ENCODE measurements around the gene POLR2H. TPM values are rescaled to one million over a fixed set of nuclear protein-coding genes. Genes with fewer than 3 reads are reported as not detected.

POLR2H gene
- total and polyA plus RNA-seq, 10 of the 15 experiments (the other 5 are each of a cell fraction or from before 2014, with no cell fraction given) = 74.2 to 357 (median 143) TPM

DNA sequence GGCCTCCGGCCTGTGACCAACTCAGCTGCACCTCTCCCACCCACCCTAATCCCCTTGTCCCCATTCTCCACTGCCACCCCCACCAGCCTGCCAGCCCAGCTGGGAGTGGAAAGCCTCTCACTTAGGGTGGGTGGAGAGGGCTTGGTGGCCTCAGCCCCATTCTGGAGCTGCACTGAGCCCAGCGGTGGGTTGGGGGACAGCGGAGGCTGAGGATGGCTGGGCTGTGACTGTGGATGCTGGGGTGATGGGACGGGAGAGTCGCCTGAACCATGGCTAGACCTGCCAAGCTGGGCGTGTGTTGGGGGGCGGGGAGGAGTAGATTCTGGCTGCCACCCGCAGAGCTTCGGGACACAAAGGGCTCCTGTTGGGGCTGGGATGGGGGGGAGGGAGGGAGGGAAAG, 1.9 kb upstream of the POLR2H start:
- DNase-seq (ENCODE audit: low read depth, low spot score) (no peak), FAIRE-seq (no peak), ATAC-seq (no peak)
- in situ Hi-C loops (cut with MboI) = no loop called here
- POLR2A ChIA-PET = no interaction called here
- Histone ChIP-seq H3K4me3 (no peak overlapping the region), H4K20me1 (ENCODE audit: control insufficient read depth, insufficient read depth) (no peaks in the 10 kb centered on the region), H2AFZ (ENCODE audit: control insufficient read depth, low read depth, low read length) (no peak overlapping the region), H3K27ac (ENCODE audit: control insufficient read depth, insufficient read depth) (no peak overlapping the region), H3K9ac (ENCODE audit: control insufficient read depth, insufficient read depth, low read length) (no peak overlapping the region), H3K4me2 (ENCODE audit: control insufficient read depth, insufficient read depth) (no peak overlapping the region), H3K79me2 (ENCODE audit: control insufficient read depth, insufficient read depth, low read length) (peaks cover 14% of the 10 kb centered on the region), H3K4me1 (ENCODE audit: control insufficient read depth, insufficient read depth, low read length) (peaks cover 8% of the 10 kb centered on the region), H3K27me3 (replicated peaks in 1 of 2; ENCODE audit: control insufficient read depth in 2 of 2, insufficient read depth in 2 of 2, low read length in 1 of 2) (no peaks in the 10 kb centered on the region; a peak in 1 of 4 replicates), H3K36me3 (ENCODE audit: control insufficient read depth in 2 of 2, insufficient read depth in 2 of 2, low read length in 1 of 2) (no peaks in the 10 kb centered on the region), H3K9me3 (replicated peaks; ENCODE audit: control insufficient read depth, insufficient read depth, low read length) (no peaks in the 10 kb centered on the region)
- CTCF ChIA-PET = interaction anchor here (1.6 to 2.9 kb wide), 2 partner anchors 12 to 155 kb away, joined by 5 to 10 read pairs; no protein-coding TSS in a partner anchor
- BruUV-seq (replicated peaks) = no TSS peak
- SMC1A ChIA-PET (ENCODE audit: uncharacterized antibody, unreplicated experiment) = no interaction called here
- intact Hi-C loops (cut with micrococcal nuclease; ENCODE audit: unreplicated experiment) = loop anchor here (5.0 kb wide), 1 partner anchor 42 kb away; no protein-coding TSS in a partner anchor
- WGBS (ENCODE audit: insufficient coverage, insufficient replicate concordance, low lambda C conversion rate, missing lambda C conversion rate) = 83% methylated on average over 5 of the region's 9 CpGs
- RAD21 ChIA-PET (ENCODE audit: unreplicated experiment) = no interaction called here
- TF ChIP-seq, protein P1, sequence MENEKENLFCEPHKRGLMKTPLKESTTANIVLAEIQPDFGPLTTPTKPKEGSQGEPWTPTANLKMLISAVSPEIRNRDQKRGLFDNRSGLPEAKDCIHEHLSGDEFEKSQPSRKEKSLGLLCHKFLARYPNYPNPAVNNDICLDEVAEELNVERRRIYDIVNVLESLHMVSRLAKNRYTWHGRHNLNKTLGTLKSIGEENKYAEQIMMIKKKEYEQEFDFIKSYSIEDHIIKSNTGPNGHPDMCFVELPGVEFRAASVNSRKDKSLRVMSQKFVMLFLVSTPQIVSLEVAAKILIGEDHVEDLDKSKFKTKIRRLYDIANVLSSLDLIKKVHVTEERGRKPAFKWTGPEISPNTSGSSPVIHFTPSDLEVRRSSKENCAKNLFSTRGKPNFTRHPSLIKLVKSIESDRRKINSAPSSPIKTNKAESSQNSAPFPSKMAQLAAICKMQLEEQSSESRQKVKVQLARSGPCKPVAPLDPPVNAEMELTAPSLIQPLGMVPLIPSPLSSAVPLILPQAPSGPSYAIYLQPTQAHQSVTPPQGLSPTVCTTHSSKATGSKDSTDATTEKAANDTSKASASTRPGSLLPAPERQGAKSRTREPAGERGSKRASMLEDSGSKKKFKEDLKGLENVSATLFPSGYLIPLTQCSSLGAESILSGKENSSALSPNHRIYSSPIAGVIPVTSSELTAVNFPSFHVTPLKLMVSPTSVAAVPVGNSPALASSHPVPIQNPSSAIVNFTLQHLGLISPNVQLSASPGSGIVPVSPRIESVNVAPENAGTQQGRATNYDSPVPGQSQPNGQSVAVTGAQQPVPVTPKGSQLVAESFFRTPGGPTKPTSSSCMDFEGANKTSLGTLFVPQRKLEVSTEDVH (IDR thresholded peaks at IDR 0.05; ENCODE audit: low read depth, partially characterized antibody) = no peak
- TF ChIP-seq SMAD1 (IDR thresholded peaks at IDR 0.05; ENCODE audit: low read depth, partially characterized antibody) (no peak), EP300 (IDR thresholded peaks at IDR 0.05; ENCODE audit: borderline replicate concordance in 1 of 2, control insufficient read depth in 1 of 2, low read depth in 2 of 2, low read length in 2 of 2) (no peak), FOS (IDR thresholded peaks at IDR 0.05; ENCODE audit: borderline replicate concordance, extremely low read depth, insufficient read length) (no peak), ETV6 (conservative IDR thresholded peaks at IDR 0.05 in 1 of 2, IDR thresholded peaks at IDR 0.05 in 1 of 2; ENCODE audit: borderline replicate concordance in 1 of 2, low read depth in 1 of 2) (no peak), ASH2L (IDR thresholded peaks at IDR 0.05; ENCODE audit: borderline replicate concordance, low read depth) (no peak), IKZF2 (IDR thresholded peaks at IDR 0.05) (no peak), MEF2A (IDR thresholded peaks at IDR 0.05; ENCODE audit: insufficient read depth, low read depth, low read length) (no peak), HCFC1 (IDR thresholded peaks at IDR 0.05; ENCODE audit: low read length) (no peak)
- TF ChIP-seq, protein P2, sequence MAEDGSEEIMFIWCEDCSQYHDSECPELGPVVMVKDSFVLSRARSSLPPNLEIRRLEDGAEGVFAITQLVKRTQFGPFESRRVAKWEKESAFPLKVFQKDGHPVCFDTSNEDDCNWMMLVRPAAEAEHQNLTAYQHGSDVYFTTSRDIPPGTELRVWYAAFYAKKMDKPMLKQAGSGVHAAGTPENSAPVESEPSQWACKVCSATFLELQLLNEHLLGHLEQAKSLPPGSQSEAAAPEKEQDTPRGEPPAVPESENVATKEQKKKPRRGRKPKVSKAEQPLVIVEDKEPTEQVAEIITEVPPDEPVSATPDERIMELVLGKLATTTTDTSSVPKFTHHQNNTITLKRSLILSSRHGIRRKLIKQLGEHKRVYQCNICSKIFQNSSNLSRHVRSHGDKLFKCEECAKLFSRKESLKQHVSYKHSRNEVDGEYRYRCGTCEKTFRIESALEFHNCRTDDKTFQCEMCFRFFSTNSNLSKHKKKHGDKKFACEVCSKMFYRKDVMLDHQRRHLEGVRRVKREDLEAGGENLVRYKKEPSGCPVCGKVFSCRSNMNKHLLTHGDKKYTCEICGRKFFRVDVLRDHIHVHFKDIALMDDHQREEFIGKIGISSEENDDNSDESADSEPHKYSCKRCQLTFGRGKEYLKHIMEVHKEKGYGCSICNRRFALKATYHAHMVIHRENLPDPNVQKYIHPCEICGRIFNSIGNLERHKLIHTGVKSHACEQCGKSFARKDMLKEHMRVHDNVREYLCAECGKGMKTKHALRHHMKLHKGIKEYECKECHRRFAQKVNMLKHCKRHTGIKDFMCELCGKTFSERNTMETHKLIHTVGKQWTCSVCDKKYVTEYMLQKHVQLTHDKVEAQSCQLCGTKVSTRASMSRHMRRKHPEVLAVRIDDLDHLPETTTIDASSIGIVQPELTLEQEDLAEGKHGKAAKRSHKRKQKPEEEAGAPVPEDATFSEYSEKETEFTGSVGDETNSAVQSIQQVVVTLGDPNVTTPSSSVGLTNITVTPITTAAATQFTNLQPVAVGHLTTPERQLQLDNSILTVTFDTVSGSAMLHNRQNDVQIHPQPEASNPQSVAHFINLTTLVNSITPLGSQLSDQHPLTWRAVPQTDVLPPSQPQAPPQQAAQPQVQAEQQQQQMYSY (CRISPR knock-in tag; IDR thresholded peaks at IDR 0.05) = no peak
- TF ChIP-seq, protein P3, sequence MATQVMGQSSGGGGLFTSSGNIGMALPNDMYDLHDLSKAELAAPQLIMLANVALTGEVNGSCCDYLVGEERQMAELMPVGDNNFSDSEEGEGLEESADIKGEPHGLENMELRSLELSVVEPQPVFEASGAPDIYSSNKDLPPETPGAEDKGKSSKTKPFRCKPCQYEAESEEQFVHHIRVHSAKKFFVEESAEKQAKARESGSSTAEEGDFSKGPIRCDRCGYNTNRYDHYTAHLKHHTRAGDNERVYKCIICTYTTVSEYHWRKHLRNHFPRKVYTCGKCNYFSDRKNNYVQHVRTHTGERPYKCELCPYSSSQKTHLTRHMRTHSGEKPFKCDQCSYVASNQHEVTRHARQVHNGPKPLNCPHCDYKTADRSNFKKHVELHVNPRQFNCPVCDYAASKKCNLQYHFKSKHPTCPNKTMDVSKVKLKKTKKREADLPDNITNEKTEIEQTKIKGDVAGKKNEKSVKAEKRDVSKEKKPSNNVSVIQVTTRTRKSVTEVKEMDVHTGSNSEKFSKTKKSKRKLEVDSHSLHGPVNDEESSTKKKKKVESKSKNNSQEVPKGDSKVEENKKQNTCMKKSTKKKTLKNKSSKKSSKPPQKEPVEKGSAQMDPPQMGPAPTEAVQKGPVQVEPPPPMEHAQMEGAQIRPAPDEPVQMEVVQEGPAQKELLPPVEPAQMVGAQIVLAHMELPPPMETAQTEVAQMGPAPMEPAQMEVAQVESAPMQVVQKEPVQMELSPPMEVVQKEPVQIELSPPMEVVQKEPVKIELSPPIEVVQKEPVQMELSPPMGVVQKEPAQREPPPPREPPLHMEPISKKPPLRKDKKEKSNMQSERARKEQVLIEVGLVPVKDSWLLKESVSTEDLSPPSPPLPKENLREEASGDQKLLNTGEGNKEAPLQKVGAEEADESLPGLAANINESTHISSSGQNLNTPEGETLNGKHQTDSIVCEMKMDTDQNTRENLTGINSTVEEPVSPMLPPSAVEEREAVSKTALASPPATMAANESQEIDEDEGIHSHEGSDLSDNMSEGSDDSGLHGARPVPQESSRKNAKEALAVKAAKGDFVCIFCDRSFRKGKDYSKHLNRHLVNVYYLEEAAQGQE (IDR thresholded peaks at IDR 0.05; ENCODE audit: low read depth, low read length) = no peak
- TF ChIP-seq, protein P4, sequence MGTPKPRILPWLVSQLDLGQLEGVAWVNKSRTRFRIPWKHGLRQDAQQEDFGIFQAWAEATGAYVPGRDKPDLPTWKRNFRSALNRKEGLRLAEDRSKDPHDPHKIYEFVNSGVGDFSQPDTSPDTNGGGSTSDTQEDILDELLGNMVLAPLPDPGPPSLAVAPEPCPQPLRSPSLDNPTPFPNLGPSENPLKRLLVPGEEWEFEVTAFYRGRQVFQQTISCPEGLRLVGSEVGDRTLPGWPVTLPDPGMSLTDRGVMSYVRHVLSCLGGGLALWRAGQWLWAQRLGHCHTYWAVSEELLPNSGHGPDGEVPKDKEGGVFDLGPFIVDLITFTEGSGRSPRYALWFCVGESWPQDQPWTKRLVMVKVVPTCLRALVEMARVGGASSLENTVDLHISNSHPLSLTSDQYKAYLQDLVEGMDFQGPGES (IDR thresholded peaks at IDR 0.05) = no peak

Data from GM12878 (cell line).